Right lobe of liver (tissue), 6 donors: ENCODE data around the gene IGF1R. TPM values are rescaled to one million over a fixed set of nuclear protein-coding genes. Genes with fewer than 3 reads are reported as not detected.

Source experiments
- ATAC-seq, 4 donors: fragments of 200-7000 bp; cut with Tn5 transposase; one replicate each; pipeline ENCODE4 v1.9.1; 2020; ENCODE audit warnings: mild to moderate bottlenecking in 4 of 4, moderate library complexity in 4 of 4
- DNase-seq, 3 donors: peaks; one replicate each; pipeline ENCODE4 v3.0.0-alpha.2; 2020
- H3K27ac ChIP-seq, 3 donors: fragments of 200-600 bp; one replicate each; pipeline ENCODE4 v1.8.0; 2022
- H3K27me3 ChIP-seq, 2 donors: fragments of 200-600 bp; one replicate each; pipeline ENCODE4 v1.8.0; 2022
- H3K36me3 ChIP-seq, 4 donors: fragments of 200-600 bp; sonication (generic) in 1 of 4; one replicate each; pipeline versions ENCODE4 v1.5.1 to v1.8.0; 2017 to 2022; ENCODE audit warnings: control low read depth in 1 of 4
- H3K4me1 ChIP-seq, 4 donors: fragments of 200-600 bp; sonication (generic) in 1 of 4; one replicate each; pipeline versions ENCODE4 v1.5.1 to v1.8.0; 2017 to 2022; ENCODE audit warnings: control low read depth in 1 of 4
- H3K4me3 ChIP-seq, 3 donors: fragments of 200-600 bp; one replicate each; pipeline ENCODE4 v1.8.0; 2022
- H3K9me3 ChIP-seq, 4 donors: fragments of 200-600 bp; sonication (generic) in 1 of 4; one replicate each; pipeline versions ENCODE4 v1.5.1 to v1.8.0; 2017 to 2022; ENCODE audit warnings: control low read depth in 1 of 4
- CTCF ChIP-seq, 4 donors: fragments of 200-600 bp in 3 of 4; fragments of 450-650 bp in 1 of 4; IDR thresholded peaks; one replicate each; pipeline versions ENCODE4 v1.5.1 to v1.8.0; 2016 to 2022; ENCODE audit warnings: antibody characterized with exemption in 4 of 4, mild to moderate bottlenecking in 2 of 4
- POLR2A ChIP-seq: fragments of 450-650 bp; IDR thresholded peaks from one replicate; pipeline ENCODE4 v1.6.1; 2017; ENCODE audit warnings: antibody characterized with exemption, mild to moderate bottlenecking
- WGBS: methylation state at CpG from one replicate; pipeline ENCODE4 v1.1.6; 2018; ENCODE audit warnings: low coverage, low lambda C conversion rate; ENCODE audit not compliant: insufficient coverage; ENCODE audit errors: missing lambda C conversion rate; 5-methylcytosine and 5-hydroxymethylcytosine counted together
- intact Hi-C, 2 donors: fragments of 100-400 bp; cut with DNase I; formaldehyde crosslinking; loops; one replicate each; pipeline versions ENCODE4 v1.11.2 to v1.14.1; 2022
- total RNA-seq, 6 experiments: library from RNA; depleted of rRNA in 2 of 6; stranded (reverse); fragments of >200 nt in 2 of 6; fragmentation: NEBNext Ultra II Directional in 3 of 6; extraction: Animal tissue kit (Norgen Biotek cat#: 25700) in 3 of 6; gene quantifications; one replicate each; pipeline versions ENCODE4 v1.1.0 to v1.2.4, GENCODE V29; 2016 to 2023
- donor health status: DM: no; HTN: yes; CAD: no.
- donor health status: DM: no; HTN: no; CAD: no.
- donor health status: DM: no; HTN: no; CAD: no.
- donor health status: DM: no; HTN: yes; CAD: no.
- donor health status: DM: no; HTN: yes; CAD: no.

IGF1R gene
- total RNA-seq, 6 experiments from 2014 or later = 2.5 to 5.3 (median 3.8) TPM

GRCh38 chr15:98914626-98915025 lies 266.3 kb downstream of the IGF1R start:
- H3K36me3 ChIP-seq = no peaks in the 10 kb centered on the region
- no peaks in the 10 kb centered on the region for H3K27me3 ChIP-seq
- H3K27ac ChIP-seq = no peak overlapping the region
- ATAC-seq (no peak), DNase-seq (no peak)
- no peak for TF ChIP-seq CTCF (IDR thresholded peaks at IDR 0.05)
- no peak for TF ChIP-seq POLR2A
- H3K9me3 ChIP-seq = no peaks in the 10 kb centered on the region
- WGBS = 50% methylated on average over 6 of the region's 7 CpGs
- intact Hi-C loops = no loop called here
- no peak overlapping the region for H3K4me3 ChIP-seq
- H3K4me1 ChIP-seq = no peaks in the 10 kb centered on the region

- Histone ChIP-seq H3K27ac (no peak overlapping the region), H3K4me3 (no peak overlapping the region), H3K4me1 (no peaks in the 10 kb centered on the region), H3K27me3 (no peaks in the 10 kb centered on the region), H3K9me3 (no peaks in the 10 kb centered on the region), H3K36me3 (no peaks in the 10 kb centered on the region)
- no peak for TF ChIP-seq POLR2A
- no peak for TF ChIP-seq CTCF (IDR thresholded peaks at IDR 0.05)
- ATAC-seq (no peak), DNase-seq (peak in 1 of 3 donors; percentile 40)
- 84% methylated on average over 5 of the region's 8 CpGs for WGBS
- intact Hi-C loops = no loop called here
These were observed 268.5 kb downstream of the IGF1R start for GRCh38 chr15:98916826-98917225.

- Histone ChIP-seq H3K4me3 (no peak overlapping the region), H3K4me1 (no peaks in the 10 kb centered on the region), H3K27ac (no peak overlapping the region), H3K27me3 (no peaks in the 10 kb centered on the region), H3K36me3 (no peaks in the 10 kb centered on the region), H3K9me3 (no peaks in the 10 kb centered on the region)
- ATAC-seq (no peak), DNase-seq (no peak)
- TF ChIP-seq CTCF (IDR thresholded peaks at IDR 0.05) (no peak), POLR2A (no peak)
- 65% methylated on average over 3 of the region's 3 CpGs for WGBS
- intact Hi-C loops = no loop called here
These were observed 269.1 kb downstream of the IGF1R start for GRCh38 chr15:98917417-98917816.

- no peaks in the 10 kb centered on the region for H3K36me3 ChIP-seq
- H3K9me3 ChIP-seq = no peaks in the 10 kb centered on the region
- intact Hi-C loops = no loop called here
- no peaks in the 10 kb centered on the region for H3K4me1 ChIP-seq
- H3K4me3 ChIP-seq = no peak overlapping the region
- ATAC-seq (peak in 3 of 4 donors; percentile 33 to 51 (median 47)), DNase-seq (peak in 1 of 3 donors; percentile 10)
- no peaks in the 10 kb centered on the region for H3K27me3 ChIP-seq
- WGBS = 54% methylated on average over 5 of the region's 10 CpGs
- TF ChIP-seq POLR2A (no peak), CTCF (IDR thresholded peaks at IDR 0.05) (no peak)
- no peak overlapping the region for H3K27ac ChIP-seq
These were observed 271.9 kb downstream of the IGF1R start for GRCh38 chr15:98920091-98920880.
